Upper lobe of left lung (tissue), 6 donors: ENCODE measurements around the gene ZNF483. TPM values are rescaled to one million over a fixed set of nuclear protein-coding genes. Genes with fewer than 3 reads are reported as not detected.

Experiments
- ATAC-seq, 2 donors: fragments of 200-7000 bp; cut with Tn5 transposase; one replicate each; pipeline ENCODE4 v1.9.1; 2022; ENCODE audit warnings: mild to moderate bottlenecking in 2 of 2, moderate library complexity in 2 of 2; ENCODE audit not compliant: low FRiP score in 2 of 2
- DNase-seq, 2 donors: peaks; one replicate each; pipeline ENCODE4 v3.0.0-alpha.2; 2019 to 2020
- H3K27ac ChIP-seq, 4 donors: fragments of 200-600 bp; sonication (generic); one replicate each; pipeline ENCODE4 v1.5.1; 2016 to 2019
- H3K27me3 ChIP-seq, 4 donors: fragments of 200-600 bp; sonication (generic); one replicate each; pipeline ENCODE4 v1.5.1; 2017 to 2019
- H3K36me3 ChIP-seq, 4 donors: fragments of 200-600 bp; sonication (generic); one replicate each; pipeline ENCODE4 v1.5.1; 2016 to 2019
- H3K4me1 ChIP-seq, 4 donors: fragments of 200-600 bp; sonication (generic); one replicate each; pipeline ENCODE4 v1.5.1; 2018 to 2019
- H3K4me3 ChIP-seq, 4 donors: fragments of 200-600 bp; sonication (generic); one replicate each; pipeline ENCODE4 v1.5.1; 2017 to 2019; ENCODE audit warnings: mild to moderate bottlenecking in 2 of 4, moderate library complexity in 1 of 4
- H3K9me3 ChIP-seq, 4 donors: fragments of 200-600 bp; sonication (generic); one replicate each; pipeline ENCODE4 v1.5.1; 2018 to 2019
- EP300 ChIP-seq, 4 donors: sonication (generic); formaldehyde crosslinking; IDR thresholded peaks; one replicate each; pipeline ENCODE4 v1.5.1; 2017; ENCODE audit warnings: antibody characterized with exemption in 4 of 4, control low read depth in 2 of 4
- POLR2A ChIP-seq, 4 donors: fragments of 450-650 bp; IDR thresholded peaks; one replicate each; pipeline ENCODE4 v1.5.1; 2016 to 2017; ENCODE audit warnings: antibody characterized with exemption in 4 of 4, mild to moderate bottlenecking in 2 of 4
- POLR2AphosphoS5 ChIP-seq, 2 donors: sonication (generic); formaldehyde crosslinking; IDR thresholded peaks; one replicate each; pipeline ENCODE4 v1.5.1; 2017; ENCODE audit warnings: antibody characterized with exemption in 2 of 2
- WGBS, 2 donors: methylation state at CpG; one replicate each; pipeline ENCODE4 v1.1.5; 2017 to 2018; 5-methylcytosine and 5-hydroxymethylcytosine counted together
- total RNA-seq, 6 donors: library from RNA; depleted of rRNA in 4 of 6; stranded (reverse); fragments of >200 nt in 4 of 6; gene quantifications; one replicate each; pipeline versions ENCODE4 v1.1.0 to v1.2.1, GENCODE V29; 2016 to 2021
- TF ChIP-seq, protein P1 (sequence below), 6 experiments: fragments of 450-650 bp in 4 of 6; fragments of 200-600 bp in 2 of 6; sonication (generic) in 2 of 6; IDR thresholded peaks; one replicate each; pipeline ENCODE4 v1.5.1; 2016 to 2019; ENCODE audit warnings: antibody characterized with exemption in 6 of 6
- donor health status: DM: no; HTN: no; CAD: no; lungs with moderate emphysema.
- donor health status: DM: no; HTN: yes; CAD: no; lungs with severe emphysema.

Gene ZNF483
- total RNA-seq, 6 donors from 2014 or later, result 4.0 to 22.0 (median 7.4) TPM

DNA sequence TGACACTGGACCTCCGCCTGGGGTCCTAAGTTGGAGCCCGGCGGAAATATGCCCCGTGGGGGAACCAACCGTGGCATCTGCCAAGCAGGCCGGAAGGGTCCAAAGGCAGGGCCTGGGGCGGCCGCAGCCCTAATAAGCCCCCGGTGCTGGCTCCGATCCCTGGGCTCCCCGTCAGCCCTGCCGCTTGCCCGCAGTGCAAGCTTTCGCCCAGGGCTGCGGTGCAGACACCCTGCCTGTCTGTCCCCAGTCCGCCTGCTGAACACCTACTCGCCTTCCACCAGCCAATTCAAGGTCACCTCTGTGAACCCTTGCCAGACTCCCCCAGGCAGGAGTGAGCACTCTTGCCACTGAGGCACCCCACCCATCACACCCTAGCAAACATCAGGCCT is 75.0 kb downstream of the ZNF483 start:
- peak overlapping the region; percentile 54 to 83 (median 72) for H3K4me3 ChIP-seq
- H3K27ac ChIP-seq, result peak overlapping the region; percentile 85 to 93 (median 88)
- peaks cover 5 to 11% (median 6%) of the 10 kb centered on the region in 4 donors for H3K4me1 ChIP-seq
- DNase-seq, result no peak
- no peaks in the 10 kb centered on the region for H3K27me3 ChIP-seq
- WGBS, 2 donors, result 48% methylated on average over 15 of the region's 17 CpGs; no CpG with 5 or more reads in 1 of the 2 donors
- H3K36me3 ChIP-seq, result peaks cover 0 to 16% (median 7%) of the 10 kb centered on the region in 4 donors
- TF ChIP-seq POLR2A (IDR thresholded peaks at IDR 0.05) (no peak), POLR2AphosphoS5 (IDR thresholded peaks at IDR 0.05) (no peak), EP300 (IDR thresholded peaks at IDR 0.05) (no peak)
- TF ChIP-seq, protein P1, sequence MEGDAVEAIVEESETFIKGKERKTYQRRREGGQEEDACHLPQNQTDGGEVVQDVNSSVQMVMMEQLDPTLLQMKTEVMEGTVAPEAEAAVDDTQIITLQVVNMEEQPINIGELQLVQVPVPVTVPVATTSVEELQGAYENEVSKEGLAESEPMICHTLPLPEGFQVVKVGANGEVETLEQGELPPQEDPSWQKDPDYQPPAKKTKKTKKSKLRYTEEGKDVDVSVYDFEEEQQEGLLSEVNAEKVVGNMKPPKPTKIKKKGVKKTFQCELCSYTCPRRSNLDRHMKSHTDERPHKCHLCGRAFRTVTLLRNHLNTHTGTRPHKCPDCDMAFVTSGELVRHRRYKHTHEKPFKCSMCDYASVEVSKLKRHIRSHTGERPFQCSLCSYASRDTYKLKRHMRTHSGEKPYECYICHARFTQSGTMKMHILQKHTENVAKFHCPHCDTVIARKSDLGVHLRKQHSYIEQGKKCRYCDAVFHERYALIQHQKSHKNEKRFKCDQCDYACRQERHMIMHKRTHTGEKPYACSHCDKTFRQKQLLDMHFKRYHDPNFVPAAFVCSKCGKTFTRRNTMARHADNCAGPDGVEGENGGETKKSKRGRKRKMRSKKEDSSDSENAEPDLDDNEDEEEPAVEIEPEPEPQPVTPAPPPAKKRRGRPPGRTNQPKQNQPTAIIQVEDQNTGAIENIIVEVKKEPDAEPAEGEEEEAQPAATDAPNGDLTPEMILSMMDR (IDR thresholded peaks at IDR 0.05), result no peak
- ATAC-seq, result peak; percentile 1 to 28
- no peaks in the 10 kb centered on the region for H3K9me3 ChIP-seq

DNA sequence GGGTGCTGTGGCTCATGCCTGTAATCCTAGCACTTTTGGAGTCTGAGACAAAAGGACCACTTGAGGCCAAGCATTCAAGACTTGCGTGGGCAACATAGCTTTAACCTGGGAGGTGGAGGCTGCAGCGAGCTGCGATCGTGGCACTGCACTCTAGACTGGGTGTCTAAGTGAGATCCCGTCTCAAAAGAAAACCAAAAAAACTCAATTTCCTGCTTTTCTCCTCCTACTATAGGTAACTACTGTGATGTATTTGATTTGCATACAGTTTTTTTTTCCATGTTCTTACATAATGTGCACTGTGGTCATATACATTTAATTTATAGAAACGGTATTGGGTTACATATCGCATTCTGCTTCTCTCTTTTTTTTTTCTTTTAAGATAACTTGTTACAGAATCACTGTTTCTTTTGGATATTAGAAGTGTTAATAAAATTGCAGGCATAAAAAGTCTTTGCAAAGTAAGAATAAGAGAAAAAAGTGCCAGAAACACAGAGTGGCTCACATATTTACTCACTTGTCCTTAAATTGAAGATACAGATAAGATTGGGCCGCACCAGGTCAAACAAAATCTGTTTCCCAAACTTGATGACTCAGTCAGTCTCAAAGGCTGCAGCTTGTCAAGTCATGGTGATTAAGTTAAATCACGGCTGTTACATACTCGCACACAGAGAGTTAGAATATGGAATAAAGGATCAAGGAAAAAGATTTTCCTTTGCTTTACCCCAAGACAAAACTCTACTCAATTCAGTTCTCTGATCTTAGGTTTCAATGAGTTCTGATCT is 76.4 kb downstream of the ZNF483 start:
- 73 to 77% methylated on average over 10 of the region's 10 CpGs for WGBS, 2 donors
- DNase-seq, result no peak

DNA sequence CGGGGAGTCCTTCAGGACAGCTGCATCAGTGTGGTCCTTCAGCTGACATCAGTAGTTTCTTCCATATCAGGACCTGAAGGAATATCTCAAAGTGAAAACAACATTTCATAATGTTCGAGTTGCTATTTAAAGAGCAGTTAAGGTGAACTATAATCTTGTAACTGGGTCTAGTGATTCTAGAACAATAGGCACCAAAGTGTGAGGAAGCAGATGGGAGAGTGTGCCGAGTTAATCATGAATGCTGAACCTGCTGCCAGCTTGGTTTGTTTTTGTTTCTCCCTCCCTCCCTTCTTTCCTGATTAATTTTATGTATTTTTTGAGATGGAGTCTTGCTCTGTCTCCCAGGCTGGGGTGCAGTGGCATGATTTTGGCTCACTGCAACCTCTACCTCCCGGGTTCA is 78.1 kb downstream of the ZNF483 start:
- Histone ChIP-seq H3K4me3 (no peak overlapping the region), H3K4me1 (peaks cover 3 to 11% (median 6%) of the 10 kb centered on the region in 4 donors), H3K36me3 (no peaks in the 10 kb centered on the region), H3K27ac (no peak overlapping the region), H3K27me3 (no peaks in the 10 kb centered on the region), H3K9me3 (no peaks in the 10 kb centered on the region)
- WGBS, 2 donors, result 72 to 80% methylated on average over 4 of the region's 4 CpGs
- TF ChIP-seq, protein P1 (IDR thresholded peaks at IDR 0.05), result no peak
- TF ChIP-seq EP300 (IDR thresholded peaks at IDR 0.05), result no peak
- TF ChIP-seq POLR2AphosphoS5 (IDR thresholded peaks at IDR 0.05), result no peak
- no peak for ATAC-seq
- DNase-seq, result no peak

More for the DNA sequence above, 76.4 kb downstream of the ZNF483 start:
- ATAC-seq, result no peak
- Histone ChIP-seq H3K9me3 (no peaks in the 10 kb centered on the region), H3K4me1 (peaks cover 5 to 11% (median 6%) of the 10 kb centered on the region in 4 donors), H3K36me3 (peaks cover 0 to 3% (median 0%) of the 10 kb centered on the region in 4 donors), H3K27me3 (no peaks in the 10 kb centered on the region), H3K27ac (no peak overlapping the region), H3K4me3 (no peak overlapping the region)
- no peak for TF ChIP-seq POLR2A (IDR thresholded peaks at IDR 0.05)
- TF ChIP-seq EP300 (IDR thresholded peaks at IDR 0.05), result no peak
- no peak for TF ChIP-seq POLR2AphosphoS5 (IDR thresholded peaks at IDR 0.05)
- TF ChIP-seq, protein P1 (IDR thresholded peaks at IDR 0.05), result no peak

DNA sequence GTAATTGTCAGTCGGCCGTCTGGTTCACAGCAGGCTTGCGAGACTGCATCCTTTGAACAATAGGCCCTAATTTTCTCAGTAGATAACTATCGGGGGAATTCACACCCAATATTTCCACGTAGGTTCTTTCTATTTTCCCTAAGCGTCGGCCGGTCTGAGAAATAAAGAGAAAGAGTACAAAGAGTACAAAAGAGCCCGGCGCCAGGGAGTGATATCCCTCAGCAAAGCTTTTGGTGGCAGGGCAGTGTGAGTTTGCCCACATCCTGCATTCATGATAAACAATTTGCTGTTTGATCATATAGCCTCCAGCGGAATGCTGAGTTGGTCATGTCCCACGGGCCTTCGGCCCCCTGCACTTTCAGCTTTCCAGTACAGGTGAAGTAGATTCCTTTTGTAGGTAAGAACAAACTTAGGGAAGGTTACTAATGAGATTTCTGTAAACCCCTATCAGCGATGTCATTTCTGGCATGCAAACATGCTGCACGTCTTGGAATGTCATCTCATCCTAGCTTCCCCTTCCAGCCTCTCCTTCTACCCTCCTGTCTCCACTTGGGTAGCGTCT is 79.2 kb downstream of the ZNF483 start:
- DNase-seq (no peak), ATAC-seq (no peak)
- H3K27ac ChIP-seq, result no peak overlapping the region
- no peaks in the 10 kb centered on the region for H3K36me3 ChIP-seq
- H3K27me3 ChIP-seq, result no peaks in the 10 kb centered on the region
- H3K9me3 ChIP-seq, result no peaks in the 10 kb centered on the region
- H3K4me1 ChIP-seq, result peaks cover 3 to 7% (median 6%) of the 10 kb centered on the region in 4 donors
- H3K4me3 ChIP-seq, result no peak overlapping the region
- WGBS, 2 donors, result 85 to 87% methylated on average over 14 to 16 of the region's 16 CpGs
- TF ChIP-seq POLR2AphosphoS5 (IDR thresholded peaks at IDR 0.05) (no peak), EP300 (IDR thresholded peaks at IDR 0.05) (no peak), POLR2A (IDR thresholded peaks at IDR 0.05) (no peak)
- TF ChIP-seq, protein P1 (IDR thresholded peaks at IDR 0.05), result no peak
